ENCODE results near the gene PIK3R4.

PIK3R4 gene

DNA sequence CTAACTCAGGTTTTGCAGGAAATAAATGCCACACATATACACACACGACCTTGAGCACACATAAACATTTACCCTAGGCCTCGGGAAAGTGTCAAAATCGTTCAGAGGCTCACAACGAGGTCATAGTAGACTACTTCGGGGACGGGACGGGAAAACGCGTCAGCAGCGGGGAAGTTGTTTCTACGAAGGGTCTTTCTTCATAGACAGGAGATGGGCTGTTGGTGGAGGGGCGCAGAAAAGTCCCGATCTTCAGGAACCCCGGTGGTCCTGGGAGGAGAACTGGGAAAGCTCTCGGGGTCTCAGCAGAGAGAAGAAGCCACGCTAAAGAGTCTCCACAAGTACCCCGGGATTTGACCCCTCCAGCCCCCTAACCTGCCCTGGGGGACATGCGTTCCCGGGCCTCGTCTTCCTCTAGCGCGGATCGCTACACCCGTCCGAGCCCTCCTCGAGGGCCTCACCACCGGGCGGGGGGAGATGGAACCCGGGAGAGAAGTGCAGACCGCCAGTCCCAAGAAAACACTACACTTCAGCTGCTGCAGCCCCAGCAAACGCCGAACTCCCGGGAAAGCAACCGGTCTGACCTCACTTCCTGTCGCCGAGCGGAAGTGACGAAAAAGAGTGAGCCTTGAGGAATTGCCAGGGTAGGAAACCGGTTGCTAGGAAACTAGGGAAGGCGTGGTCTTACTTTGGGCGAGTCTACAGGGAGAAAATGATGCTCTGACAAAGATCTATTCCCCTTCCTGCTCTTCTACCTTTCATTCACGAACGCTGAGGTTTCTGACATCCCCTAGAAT, at the start of gene PIK3R4:
Gene PIK3R4 (minus strand): TSS at position 584 of the 794 bp plus-strand sequence. CDS start 1,611 bp downstream, outside the sequence.
- DNase-seq = peak; percentile 98

DNA sequence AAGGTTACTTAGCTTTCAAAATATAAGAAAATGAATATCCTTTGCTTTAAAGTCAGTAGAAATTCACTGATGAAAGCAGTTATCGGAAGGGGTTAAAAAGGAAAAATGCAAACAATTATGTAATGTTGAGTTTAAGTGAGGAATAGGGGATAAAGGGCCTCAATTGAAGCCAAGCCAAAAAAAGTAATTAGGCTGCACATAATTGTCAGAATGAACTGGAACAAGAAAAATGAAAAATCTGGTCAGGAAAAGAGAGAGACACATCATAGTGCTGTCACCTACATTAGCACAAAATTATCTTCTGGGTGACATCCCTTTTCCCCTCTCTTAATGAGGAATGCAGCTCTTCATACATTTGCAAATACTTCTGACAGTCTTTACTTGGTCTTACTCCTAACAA, 48.8 kb upstream of the PIK3R4 start:
- no peak for DNase-seq

DNA sequence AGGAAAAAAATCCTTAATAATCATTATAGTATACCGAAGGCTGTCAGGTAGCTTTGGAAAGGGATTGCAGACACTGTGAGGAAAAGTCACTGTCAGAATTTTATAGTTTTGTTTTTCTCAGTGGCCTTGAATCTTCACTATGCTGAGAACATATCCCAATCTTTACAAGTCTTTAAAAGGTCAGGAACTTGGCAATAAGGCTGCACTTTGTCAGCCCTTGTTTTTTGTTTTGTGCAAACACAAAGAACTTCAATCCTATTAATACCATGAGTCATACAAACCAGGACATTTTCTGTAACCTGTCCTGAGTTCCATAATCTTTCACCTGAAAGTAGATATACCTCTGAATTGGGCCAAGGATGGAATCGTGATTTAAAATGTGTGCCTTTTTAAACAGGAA, 45.6 kb upstream of the PIK3R4 start:
- DNase-seq = no peak

DNA sequence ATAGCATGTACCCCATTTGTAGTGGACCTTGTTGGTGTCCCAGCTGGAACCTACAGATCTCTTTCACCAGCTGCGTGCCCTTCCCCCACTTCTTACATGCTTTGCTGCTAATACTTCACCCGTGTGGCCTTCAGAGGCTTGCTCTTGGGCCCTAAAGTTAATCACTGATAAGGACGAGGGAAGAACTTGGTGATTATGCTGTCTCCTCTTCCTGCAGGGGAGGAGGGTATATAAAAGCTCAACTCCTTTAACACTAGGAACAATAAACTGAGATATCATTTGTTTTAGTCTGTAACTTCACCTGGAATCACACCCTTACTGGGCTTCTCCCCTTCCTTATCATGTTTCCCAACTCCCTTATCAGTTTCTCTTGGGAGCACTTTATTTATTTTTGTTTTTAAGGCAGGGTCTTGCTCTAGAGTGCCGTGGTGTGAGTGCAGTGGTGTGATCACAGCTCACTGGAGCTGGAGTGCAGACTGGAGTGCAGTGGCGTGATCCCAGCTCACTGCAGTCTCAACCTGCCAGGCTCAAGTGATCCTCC, 43.2 kb upstream of the PIK3R4 start:
- no peak for DNase-seq

DNA sequence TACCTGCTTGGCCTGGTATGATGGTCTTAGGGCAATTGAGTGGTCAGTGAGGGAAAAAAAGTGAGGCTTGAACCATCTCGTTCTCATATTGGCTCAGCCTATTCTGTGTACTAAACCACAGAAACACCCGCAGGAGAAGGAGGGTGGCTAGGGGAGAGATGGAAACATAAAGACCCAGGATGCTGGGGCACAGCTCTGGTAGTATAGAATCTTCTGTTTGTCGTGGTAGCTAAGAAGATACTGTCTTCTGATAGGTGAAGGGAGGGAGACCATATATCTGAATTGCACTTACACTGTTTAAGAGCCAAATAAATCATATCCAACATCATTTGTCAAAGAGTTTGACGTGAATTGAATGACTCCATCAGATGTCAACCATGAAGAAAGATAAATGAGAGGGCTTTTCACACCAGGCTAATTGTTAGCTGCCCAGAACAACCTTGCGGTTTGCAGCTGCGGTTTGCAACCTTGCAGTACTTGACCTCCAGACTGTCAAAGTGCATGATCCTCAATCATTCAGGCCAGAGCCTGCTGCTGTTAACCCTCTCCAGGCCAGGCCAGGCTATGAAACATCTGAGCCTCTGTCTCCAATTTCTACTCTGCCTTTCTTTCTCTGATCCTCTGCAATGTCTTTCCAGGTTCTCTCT, 40.9 kb upstream of the PIK3R4 start:
- no peak for DNase-seq

DNA sequence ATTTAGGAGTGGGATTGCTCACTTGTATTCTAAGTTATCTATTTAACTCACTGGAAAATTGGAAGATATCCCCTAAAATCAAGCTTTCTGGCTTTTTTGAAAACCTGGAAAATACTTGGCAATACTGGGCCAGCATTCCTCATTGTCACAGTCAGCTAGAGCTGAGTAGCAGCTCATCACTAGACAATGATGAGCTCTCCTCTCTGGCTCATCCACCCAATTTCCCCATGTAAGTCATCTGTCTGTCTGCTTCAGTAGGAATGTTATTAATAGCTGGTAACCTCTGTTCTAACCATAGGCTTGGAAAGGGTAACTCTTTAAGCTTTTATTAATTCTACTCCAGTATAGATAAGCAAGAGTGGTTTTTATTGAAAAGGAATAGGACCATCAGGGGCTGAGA, 39.7 kb upstream of the PIK3R4 start:
- no peak for DNase-seq

DNA sequence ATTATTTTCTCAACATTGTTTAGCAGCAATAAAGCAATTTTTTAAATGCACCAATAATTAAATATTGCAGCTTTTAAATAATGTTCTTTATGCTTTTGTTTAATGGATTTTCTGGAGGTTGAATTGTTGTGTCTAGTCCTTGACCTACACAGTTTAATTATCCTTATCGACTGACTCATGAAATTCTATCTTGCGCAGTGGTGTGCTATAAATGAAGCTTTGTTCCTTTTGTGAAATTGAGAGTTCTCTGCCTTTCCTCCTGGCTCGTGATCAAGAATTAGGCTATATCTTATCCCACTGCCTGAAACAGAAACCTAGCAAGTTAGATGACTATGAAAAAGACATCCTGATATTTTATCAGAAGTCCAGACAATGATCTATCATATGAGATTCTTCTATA, 37.0 kb upstream of the PIK3R4 start:
- DNase-seq = no peak

DNA sequence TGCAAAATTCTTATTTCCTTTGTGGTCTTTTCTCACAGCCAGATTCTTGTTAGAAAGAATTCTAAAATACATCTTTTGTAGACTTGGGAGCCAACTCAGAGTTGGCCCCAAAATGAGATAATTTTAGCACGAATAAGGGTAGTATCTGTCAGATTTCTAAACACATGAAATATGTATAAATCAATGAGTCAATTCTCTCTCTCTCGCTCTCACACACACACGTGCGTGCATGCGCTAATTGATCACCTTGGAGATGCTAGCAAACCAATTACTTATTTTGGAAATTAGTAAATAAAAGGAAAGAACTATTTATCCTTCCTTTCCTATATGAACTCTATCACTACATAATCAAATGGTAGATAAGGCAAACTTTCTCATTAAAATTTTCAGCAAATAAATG, 32.9 kb upstream of the PIK3R4 start:
- DNase-seq = no peak

DNA sequence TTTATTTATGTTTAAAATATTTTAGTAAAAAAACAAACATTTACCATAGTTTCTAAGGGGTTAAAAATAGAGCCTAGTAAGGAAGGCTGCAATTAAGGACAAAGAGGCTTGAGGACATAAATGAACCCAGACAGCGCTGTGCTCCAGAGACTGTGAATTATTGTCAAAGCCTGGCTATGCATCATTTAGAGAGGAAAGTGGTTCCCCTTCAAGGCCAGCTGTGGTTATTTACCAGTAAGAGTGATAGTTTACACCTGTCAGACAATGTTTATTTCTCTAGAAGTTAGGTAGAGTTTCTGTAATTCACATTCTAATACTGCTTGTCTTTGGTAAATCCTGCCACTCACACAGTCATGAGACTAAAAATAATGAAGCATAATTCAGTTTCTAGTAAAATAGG, 32.4 kb upstream of the PIK3R4 start:
- no peak for DNase-seq

DNA sequence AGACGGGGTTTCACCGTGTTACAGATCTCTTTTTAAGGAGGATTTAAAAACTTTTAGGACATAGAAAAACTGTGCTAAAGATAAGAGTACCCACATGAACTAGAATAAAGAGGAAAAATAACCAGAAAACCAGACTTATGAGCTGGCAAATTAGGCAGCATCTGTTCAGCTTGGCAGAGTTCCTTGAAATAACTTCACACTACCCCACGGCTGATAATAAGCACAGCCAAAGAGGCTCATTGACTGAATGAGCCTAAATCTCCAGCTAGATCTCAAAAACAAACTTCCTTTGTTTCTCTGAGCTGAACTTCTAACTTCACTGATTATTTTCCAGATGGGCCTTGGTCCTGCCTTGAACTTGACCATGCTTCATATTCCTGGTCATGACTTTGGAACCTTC, 26.7 kb upstream of the PIK3R4 start:
- DNase-seq = no peak

DNA sequence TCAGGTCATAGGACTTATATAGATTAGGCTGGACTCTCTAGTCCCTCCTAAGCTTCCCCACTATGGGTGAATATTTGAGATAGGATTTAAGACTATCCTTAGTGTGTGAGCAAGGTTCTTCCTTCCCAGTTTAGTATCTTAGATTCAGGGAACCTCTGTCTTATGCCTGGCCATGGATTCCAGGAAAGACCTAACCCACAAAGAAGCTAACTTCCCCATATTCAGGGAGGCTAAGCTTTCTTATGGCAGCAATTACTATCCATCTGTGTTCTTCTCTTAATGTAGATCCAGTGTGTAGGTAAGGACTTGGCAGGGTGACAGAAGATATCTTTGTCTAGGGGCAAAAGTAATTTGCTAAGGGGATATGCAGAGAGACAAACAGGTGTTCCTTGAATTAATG, 25.5 kb upstream of the PIK3R4 start:
- DNase-seq = no peak

DNA sequence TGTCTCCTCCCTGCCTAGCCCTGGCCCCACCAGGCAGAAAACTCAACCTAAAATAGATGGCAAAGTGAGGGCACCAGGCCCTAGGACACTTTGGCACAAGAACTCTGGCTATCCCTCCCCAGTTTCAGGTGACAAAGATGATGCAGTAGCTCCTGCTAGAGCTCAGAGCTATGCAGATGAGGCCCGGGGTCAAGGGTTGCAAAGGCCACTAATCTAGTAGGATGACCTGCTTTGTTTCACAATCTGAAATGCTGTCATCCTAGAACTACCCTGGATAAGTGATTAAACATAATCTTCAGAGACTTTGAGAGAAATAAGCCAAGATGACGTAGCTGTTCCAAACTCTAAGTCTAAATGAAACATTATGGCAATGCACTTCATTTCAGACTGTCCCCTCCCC, 24.0 kb upstream of the PIK3R4 start:
- DNase-seq = no peak

DNA sequence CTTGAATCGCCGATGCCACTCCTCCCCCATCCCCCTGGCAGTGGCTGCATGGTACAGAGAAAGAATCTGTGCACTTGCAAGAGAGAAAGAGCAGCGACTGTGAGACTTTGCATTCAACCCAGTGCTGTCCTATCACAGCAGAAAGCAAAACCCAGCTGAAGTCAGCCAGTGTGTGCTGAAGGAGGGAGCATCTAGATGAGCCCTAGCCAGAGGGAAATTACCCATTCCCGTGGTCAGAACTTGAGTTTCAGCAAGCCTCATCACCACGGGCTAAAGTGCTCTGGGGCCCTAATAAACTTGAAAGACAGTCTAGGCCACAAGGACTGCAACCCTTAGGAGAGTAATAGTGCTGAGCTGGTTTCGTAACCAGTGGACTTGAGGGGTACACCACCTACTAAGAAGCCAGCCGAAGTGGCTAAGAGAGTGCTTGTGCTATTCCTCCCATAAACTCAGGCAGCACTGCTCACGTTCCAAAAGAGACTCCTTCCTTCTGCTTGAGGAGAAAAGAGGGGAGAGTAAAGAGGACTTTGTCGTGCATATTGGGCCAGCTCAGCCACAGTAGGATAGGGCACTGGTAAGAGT, 15.2 kb upstream of the PIK3R4 start:
- DNase-seq = no peak

DNA sequence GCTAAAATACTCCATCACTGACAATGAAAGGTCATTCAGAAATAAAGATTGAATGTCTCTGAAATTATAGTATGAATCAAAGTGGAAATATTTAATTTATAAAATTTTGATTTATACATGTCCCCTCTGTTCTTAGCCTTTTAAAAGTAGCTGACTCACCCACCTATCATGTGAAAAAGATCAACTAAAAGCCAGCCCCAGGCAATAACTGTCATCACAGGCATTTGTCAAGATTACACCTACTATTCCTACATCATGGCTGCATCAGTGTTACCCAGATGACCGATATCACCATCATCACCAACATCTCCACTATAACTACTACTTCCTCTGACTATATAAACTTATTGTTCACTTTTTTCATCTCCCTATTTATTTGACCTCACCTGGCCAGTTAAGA, 14.3 kb upstream of the PIK3R4 start:
- no peak for DNase-seq

DNA sequence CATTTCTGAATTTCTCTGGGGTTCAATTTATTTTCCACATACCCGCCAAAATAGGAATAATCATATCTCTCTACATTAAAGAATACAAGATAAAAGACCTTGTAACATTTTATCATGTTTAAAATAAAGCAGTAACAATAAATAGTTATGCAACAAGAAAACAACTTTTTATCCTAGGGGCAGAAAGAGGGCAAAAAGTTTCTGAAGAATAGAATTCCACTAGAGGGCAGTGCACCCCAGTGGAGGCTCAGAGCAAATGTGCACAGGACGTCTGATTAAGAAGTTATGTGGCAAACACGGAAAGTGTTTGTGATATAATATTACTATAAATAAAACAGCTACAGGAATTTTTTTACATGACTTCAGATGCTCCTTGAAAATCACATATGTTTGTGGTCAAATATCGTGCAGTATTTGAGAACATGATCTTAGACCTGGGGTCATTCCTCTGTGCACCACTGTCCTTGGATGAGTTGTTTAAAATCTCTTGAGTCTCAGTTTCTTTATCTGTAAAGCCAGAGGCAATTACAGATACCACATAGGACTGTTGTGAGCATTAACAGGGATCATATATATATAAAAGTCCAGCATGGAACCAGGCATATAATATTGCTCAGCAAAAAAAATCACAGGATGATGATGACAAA, 13.2 kb upstream of the PIK3R4 start:
- DNase-seq = peak; percentile 41 to 43

DNA sequence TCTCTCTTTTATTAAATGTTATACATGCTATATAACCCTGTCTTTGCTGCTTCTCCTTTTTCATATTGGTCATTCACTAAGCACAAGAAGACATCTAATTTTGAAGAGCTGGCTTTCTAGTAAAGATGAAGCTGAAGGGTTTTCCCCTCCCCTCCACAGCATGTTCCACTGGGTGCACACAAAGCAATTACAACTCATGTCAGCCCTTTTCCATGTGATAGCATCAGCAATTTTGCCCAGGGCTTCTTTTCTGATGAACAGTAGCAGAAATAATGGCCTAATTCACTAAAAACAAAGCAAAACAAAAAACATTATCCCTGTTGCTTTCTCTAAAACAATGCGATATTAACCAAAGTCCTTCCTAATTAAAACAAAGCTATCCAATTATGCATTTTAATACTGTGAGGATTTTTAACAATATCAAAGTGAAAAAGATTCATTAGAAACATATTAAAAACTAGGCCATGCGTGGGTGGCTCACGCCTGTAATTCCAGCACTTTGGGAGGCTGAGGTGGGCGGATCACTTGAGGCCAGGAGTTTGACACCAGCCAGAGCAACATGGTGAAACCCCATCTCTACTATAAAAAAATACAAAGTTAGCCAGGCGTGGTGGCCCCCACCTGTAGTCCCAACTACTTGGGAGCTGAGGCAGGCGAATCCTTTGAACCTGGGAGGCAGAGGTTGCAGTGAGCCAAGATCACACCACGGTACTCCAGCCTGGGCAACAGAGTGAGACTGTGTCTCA, 12.2 kb upstream of the PIK3R4 start:
- no peak for DNase-seq

DNA sequence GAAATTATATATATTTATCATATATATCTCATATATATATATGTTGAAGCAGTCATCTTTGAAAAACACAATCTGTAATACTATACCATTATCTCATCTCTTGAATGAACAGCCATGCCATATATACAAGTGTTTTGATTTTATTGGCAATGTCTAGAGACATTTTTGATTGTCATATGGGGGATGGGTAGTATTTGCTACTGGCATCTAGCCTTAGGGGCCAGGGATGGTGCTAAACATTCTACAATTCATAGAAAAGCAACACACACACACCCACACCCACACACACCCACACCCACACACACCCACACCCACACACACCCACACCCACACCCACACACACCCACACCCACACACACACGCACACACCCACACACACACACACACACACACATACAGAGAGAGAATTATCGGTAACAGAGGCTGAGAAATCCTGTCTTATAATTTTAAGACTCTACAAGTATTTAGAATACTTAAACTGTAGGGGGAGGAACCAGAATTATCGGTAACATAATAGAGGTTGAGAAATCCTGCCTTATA, 11.1 kb upstream of the PIK3R4 start:
- no peak for DNase-seq

DNA sequence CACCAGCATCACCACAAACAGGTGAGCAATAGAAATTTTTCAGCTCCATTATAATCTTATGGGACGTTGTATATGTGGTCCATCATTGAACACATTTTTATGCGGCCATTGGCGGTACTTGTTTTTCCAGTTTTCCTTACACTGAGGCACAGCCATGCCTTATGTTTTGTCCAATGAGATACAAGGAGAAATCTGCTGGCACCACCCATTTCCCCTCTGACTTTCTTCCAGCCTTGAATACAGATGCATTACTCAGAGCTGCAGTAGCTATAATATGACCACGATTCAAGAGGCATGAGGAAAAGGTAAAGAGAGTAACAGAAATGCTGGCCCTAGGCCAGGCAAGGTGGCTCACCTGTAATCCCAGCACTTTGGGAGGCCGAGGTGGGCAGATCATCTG, 9.0 kb upstream of the PIK3R4 start:
- DNase-seq = no peak

DNA sequence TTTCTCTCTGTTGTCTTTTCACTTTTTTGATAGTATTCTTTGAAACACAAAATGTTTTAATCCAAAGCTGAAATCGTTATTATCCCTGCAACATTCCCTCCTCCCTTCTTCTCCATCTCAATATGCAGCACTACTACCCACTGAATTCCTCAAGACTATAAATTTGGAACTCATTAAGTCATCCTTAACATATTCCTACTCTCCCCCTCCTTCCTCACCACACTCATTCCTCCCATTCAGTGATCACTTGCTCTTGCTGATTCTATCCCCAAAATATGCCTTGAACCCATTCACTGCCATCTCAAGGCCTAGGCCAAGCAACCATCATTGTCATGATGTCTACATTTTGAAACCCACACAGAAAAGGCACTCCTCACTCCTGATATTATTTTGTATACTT, 2.4 kb upstream of the PIK3R4 start:
- no peak for DNase-seq

DNA sequence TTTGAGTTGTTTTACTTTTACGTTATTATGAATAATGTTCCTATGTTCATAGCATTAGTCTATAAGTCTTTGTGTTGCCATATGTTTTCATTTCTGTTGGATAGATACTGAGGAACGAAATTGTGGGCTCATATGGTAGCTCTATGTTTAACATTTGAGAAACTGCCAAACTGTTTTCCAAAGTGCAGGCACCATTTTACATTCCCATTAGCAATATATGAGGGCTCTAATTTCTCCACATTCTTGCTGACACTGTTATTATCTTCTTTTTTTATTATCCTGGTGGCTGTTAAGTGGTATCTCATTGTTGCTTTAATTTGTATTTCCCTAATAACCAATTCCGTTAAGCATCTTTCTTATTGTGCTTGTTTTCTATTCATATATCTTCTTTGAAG, 1.8 kb upstream of the PIK3R4 start:
- DNase-seq = no peak

DNA sequence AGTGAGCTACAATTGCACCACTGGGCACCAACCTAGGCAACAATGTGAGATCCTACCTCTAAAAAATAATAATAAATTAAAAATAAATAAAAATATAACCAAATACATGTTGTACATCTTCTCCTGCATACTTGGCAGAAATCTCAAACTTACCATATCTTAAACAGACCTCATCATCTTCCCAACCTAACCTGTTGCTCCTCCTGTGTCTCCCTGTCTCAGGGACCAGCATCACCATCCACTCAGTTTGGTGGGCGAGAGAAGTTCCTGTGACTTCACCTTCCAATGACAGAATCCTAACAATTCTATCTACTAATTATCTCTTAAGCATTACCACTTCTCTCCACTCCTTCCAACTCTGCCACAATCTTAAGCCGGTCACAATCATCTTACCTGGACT, 3.3 kb downstream of the PIK3R4 start:
- DNase-seq = no peak

DNA sequence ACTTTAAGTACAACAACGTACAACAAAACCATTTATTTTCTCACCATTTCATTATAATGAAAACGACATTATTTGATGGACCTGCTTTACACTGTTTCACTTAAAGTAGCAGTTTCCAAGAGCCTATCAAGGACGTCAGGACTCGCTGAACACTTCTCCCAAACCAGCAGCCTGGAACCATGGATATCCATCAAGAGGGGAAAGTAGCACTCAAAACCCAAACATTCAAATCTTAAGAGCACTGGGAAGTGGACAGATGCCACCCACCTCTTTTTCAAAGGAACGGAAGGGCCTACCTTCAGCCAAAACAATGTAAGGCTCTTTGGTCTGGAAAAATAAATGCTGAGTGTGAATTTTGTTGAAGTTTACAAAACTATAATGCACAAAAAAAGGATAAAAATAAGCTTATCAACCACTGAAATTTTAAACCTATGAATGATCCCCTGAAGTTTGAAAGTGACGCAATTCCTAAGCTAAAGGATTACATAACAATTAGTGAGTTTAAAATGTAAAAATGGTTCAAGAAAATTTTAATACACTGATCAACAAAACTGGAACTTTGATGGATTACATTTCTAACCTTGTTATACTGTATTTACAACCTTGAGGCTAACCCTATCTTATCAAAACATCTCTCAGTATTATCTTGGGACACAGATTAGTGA, 4.6 kb downstream of the PIK3R4 start:
- no peak for DNase-seq
